ENCODE data around the gene PPP1CA. TPM values are rescaled to one million over a fixed set of nuclear protein-coding genes. Genes with fewer than 3 reads are reported as not detected.

Gene PPP1CA
- total and polyA plus RNA-seq, 4 donors, result 62.4 to 92.9 (median 75.9) TPM

DNA sequence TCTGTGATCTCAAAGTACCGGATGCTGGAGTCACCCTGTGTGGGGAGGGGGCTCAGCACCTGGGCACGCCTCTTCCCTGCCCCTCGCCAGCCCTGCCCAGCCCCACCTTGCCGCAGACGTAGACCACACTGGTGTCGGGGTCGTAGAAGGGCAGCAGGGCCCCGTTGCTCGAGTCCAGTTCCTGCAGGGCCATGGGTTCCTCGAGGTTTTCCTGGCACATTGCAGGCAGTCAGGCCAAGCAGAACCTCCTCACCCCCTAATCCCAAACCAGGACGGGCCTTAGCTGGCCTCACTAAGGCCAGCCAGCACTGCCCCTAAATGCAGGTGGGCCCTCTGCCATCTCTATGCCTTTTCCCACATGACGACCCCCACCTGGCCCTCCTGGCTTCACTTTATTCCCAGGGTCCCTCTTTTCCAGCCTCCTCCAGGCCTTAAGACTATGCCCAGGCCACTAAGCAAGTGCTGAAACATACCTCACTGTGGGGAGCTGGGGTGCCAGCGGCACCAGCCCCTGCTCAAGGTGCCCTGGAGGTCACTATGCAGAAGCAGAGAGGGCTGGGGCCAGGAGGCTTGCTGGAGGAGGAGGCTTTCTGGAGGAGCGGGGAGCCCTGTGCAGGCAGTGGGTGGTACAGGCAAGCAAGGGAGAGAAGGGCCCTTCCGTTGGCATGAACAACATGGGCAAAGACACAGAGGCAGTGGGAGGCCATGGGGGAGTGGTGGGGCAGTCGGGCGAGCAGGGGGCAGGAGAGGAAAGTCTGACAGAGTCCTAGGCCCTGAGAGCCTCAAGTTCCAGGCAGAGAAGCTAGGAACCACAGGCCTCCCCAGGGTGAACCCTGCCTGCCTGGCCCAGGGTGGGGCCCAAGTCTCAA, 38.8 kb upstream of the PPP1CA start:
- H3K36me3 ChIP-seq (ENCODE audit: control insufficient read depth in 4 of 4, insufficient read depth in 3 of 4, low read depth in 1 of 4, low read length in 3 of 4), result peaks cover 0 to 14% (median 0%) of the 10 kb centered on the region in 4 donors
- DNase-seq (ENCODE audit: low spot score), result no peak

DNA sequence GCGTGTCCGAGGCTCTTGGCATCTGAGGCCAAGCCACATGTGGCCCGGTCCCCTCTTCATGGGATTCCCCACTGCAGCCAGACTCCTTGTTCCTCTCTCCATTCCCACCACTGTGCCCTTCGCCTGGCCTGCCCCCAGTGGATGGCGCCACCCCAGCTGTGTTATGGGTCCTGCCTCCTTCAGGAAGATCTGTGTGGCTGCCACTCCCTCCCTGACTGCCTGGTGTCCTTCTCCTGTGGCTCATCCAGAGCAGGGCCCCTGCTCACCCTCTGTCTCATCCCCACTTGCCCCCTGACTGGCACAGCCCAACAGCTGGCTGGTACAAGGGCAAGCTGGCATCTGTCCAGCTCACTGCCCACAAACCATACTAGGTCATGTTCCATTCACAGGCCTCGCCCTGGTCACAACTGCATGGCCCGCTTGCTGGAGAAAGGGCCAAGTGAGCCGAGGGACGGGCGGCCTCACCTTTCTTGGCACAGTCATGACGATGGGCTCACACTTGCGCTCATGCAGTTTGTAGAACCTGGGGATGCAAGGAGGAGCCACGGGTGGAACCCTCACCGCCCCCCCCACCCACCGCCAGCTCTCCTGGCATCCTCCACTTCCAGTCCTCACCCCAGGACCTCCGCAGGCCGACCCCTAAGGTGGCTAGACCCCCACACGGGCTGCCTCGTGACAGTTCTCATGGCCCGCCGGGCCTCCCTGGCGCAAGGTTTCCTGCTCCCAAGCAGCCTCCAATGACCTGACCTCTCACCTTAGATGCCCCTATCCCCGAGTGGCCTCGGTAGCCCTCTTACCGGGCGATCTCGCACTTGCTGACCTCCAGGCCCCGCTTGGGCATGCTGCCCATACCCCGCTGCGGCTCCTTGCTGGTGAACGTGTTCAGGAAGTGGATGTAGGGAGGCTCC, 37.9 kb upstream of the PPP1CA start:
- DNase-seq (ENCODE audit: low spot score), result no peak
- Histone ChIP-seq H3K27me3 (ENCODE audit: control insufficient read depth in 4 of 4, insufficient read depth in 4 of 4, low read length in 3 of 4) (no peaks in the 10 kb centered on the region), H3K9me3 (ENCODE audit: control insufficient read depth in 4 of 4, low read length in 3 of 4) (no peaks in the 10 kb centered on the region), H3K36me3 (ENCODE audit: control insufficient read depth in 4 of 4, insufficient read depth in 3 of 4, low read depth in 1 of 4, low read length in 3 of 4) (peaks cover 0 to 17% (median 0%) of the 10 kb centered on the region in 4 donors), H3K4me1 (ENCODE audit: control insufficient read depth in 4 of 4, insufficient read depth in 4 of 4, low read length in 3 of 4) (peaks cover 4 to 21% (median 13%) of the 10 kb centered on the region in 4 donors), H3K4me3 (ENCODE audit: low read depth in 1 of 3, low read length in 3 of 3) (no peak overlapping the region), H3K27ac (ENCODE audit: low read depth in 1 of 2, low read length in 2 of 2) (peak overlapping the region in 1 of 2 donors; percentile 9), H3K9ac (ENCODE audit: low read depth in 1 of 2, low read length in 2 of 2) (no peak overlapping the region)
- 68% methylated on average over 31 of the region's 31 CpGs for WGBS
- TF ChIP-seq YY1 (IDR thresholded peaks at IDR 0.05), result no peak
- TF ChIP-seq JUND (IDR thresholded peaks at IDR 0.05), result no peak
- TF ChIP-seq RAD21 (IDR thresholded peaks at IDR 0.05), result no peak
- no peak for TF ChIP-seq FOXA1 (IDR thresholded peaks at IDR 0.05)
- TF ChIP-seq FOXA2 (IDR thresholded peaks at IDR 0.05), result no peak
- peak in 1 of 2 donors; percentile 20 for TF ChIP-seq RXRA (IDR thresholded peaks at IDR 0.05)
- no peak for TF ChIP-seq SP1 (IDR thresholded peaks at IDR 0.05)

More for the DNA sequence above, 38.8 kb upstream of the PPP1CA start:
- 85% methylated on average over 17 of the region's 17 CpGs for WGBS
- H3K4me1 ChIP-seq (ENCODE audit: control insufficient read depth in 4 of 4, insufficient read depth in 4 of 4, low read length in 3 of 4), result peaks cover 4 to 21% (median 13%) of the 10 kb centered on the region in 4 donors
- no peaks in the 10 kb centered on the region for H3K9me3 ChIP-seq (ENCODE audit: control insufficient read depth in 4 of 4, low read length in 3 of 4)
- no peak overlapping the region for H3K27ac ChIP-seq (ENCODE audit: low read depth in 1 of 2, low read length in 2 of 2)
- no peak for TF ChIP-seq HNF4A (conservative IDR thresholded peaks at IDR 0.05)
- no peak for TF ChIP-seq HNF4G (IDR thresholded peaks at IDR 0.05)
- no peak overlapping the region for H3K9ac ChIP-seq (ENCODE audit: low read depth in 1 of 2, low read length in 2 of 2)
- H3K4me3 ChIP-seq (ENCODE audit: low read depth in 1 of 3, low read length in 3 of 3), result no peak overlapping the region
- no peaks in the 10 kb centered on the region for H3K27me3 ChIP-seq (ENCODE audit: control insufficient read depth in 4 of 4, insufficient read depth in 4 of 4, low read length in 3 of 4)

DNA sequence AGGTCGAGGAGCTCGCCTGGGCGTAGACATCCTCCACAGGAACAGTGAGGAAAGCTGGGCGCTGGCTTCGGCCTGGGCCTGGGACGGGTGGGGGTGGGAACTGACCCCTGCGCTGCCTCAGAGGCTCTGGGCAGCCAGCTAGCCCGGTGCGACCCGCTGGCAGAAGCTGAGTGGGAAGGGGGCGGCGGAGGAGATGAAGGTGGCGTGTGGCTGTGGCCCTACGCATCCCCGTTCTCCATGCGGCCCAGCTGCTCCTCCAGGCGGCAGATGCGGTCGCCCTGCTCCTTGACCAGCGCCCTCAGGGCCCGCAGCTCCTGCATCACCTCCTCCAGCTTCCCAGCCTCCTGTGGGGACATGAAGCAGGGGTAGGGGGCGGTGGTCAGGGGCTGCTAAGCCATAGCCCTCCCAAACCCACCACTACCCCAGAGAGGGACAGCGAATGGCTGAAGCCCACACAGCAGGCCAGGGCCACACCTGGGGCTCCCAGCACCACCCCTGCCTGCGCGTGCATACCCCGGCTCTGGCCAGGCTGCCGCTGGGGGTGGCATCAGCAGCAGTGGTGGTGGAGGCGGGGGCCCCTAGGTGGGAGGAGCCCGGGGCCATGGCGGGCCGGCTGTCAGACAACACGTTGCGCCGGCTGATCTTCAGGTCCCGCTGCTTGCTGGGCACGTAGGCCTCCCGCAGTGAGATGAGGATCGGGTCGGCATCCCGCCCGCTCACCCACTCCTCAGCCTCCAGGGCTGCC, 36.7 kb upstream of the PPP1CA start:
- no peak for DNase-seq (ENCODE audit: low spot score)
- no peak for TF ChIP-seq EGR1 (IDR thresholded peaks at IDR 0.05; ENCODE audit: low read depth in 2 of 2)
- TF ChIP-seq TAF1 (conservative IDR thresholded peaks at IDR 0.05), result no peak
- no peak for TF ChIP-seq RXRA (IDR thresholded peaks at IDR 0.05)
- no peak for TF ChIP-seq JUND (IDR thresholded peaks at IDR 0.05)
- TF ChIP-seq, protein P1, sequence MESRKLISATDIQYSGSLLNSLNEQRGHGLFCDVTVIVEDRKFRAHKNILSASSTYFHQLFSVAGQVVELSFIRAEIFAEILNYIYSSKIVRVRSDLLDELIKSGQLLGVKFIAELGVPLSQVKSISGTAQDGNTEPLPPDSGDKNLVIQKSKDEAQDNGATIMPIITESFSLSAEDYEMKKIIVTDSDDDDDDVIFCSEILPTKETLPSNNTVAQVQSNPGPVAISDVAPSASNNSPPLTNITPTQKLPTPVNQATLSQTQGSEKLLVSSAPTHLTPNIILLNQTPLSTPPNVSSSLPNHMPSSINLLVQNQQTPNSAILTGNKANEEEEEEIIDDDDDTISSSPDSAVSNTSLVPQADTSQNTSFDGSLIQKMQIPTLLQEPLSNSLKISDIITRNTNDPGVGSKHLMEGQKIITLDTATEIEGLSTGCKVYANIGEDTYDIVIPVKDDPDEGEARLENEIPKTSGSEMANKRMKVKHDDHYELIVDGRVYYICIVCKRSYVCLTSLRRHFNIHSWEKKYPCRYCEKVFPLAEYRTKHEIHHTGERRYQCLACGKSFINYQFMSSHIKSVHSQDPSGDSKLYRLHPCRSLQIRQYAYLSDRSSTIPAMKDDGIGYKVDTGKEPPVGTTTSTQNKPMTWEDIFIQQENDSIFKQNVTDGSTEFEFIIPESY (IDR thresholded peaks at IDR 0.05), result no peak
- no peak for TF ChIP-seq YY1 (IDR thresholded peaks at IDR 0.05)
- TF ChIP-seq GABPA (IDR thresholded peaks at IDR 0.05 in 1 of 2, conservative IDR thresholded peaks at IDR 0.05 in 1 of 2), result no peak
- no peak for TF ChIP-seq FOXA2 (IDR thresholded peaks at IDR 0.05)
- TF ChIP-seq, protein P2, sequence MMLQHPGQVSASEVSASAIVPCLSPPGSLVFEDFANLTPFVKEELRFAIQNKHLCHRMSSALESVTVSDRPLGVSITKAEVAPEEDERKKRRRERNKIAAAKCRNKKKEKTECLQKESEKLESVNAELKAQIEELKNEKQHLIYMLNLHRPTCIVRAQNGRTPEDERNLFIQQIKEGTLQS (IDR thresholded peaks at IDR 0.05), result no peak
- TF ChIP-seq, protein P3, sequence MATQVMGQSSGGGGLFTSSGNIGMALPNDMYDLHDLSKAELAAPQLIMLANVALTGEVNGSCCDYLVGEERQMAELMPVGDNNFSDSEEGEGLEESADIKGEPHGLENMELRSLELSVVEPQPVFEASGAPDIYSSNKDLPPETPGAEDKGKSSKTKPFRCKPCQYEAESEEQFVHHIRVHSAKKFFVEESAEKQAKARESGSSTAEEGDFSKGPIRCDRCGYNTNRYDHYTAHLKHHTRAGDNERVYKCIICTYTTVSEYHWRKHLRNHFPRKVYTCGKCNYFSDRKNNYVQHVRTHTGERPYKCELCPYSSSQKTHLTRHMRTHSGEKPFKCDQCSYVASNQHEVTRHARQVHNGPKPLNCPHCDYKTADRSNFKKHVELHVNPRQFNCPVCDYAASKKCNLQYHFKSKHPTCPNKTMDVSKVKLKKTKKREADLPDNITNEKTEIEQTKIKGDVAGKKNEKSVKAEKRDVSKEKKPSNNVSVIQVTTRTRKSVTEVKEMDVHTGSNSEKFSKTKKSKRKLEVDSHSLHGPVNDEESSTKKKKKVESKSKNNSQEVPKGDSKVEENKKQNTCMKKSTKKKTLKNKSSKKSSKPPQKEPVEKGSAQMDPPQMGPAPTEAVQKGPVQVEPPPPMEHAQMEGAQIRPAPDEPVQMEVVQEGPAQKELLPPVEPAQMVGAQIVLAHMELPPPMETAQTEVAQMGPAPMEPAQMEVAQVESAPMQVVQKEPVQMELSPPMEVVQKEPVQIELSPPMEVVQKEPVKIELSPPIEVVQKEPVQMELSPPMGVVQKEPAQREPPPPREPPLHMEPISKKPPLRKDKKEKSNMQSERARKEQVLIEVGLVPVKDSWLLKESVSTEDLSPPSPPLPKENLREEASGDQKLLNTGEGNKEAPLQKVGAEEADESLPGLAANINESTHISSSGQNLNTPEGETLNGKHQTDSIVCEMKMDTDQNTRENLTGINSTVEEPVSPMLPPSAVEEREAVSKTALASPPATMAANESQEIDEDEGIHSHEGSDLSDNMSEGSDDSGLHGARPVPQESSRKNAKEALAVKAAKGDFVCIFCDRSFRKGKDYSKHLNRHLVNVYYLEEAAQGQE (IDR thresholded peaks at IDR 0.05), result no peak
- TF ChIP-seq, protein P4, sequence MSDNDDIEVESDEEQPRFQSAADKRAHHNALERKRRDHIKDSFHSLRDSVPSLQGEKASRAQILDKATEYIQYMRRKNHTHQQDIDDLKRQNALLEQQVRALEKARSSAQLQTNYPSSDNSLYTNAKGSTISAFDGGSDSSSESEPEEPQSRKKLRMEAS (IDR thresholded peaks at IDR 0.05), result no peak
- TF ChIP-seq SP1 (IDR thresholded peaks at IDR 0.05), result no peak
- no peak for TF ChIP-seq HNF4G (IDR thresholded peaks at IDR 0.05)
- no peak for TF ChIP-seq NR2F2 (IDR thresholded peaks at IDR 0.05)
- H3K9ac ChIP-seq (ENCODE audit: low read depth in 1 of 2, low read length in 2 of 2), result no peak overlapping the region
- WGBS, result 89% methylated on average over 41 of the region's 41 CpGs
- H3K4me3 ChIP-seq (ENCODE audit: low read depth in 1 of 3, low read length in 3 of 3), result peak overlapping the region in 1 of 3 donors; percentile 17
- peaks cover 4 to 20% (median 11%) of the 10 kb centered on the region in 4 donors for H3K4me1 ChIP-seq (ENCODE audit: control insufficient read depth in 4 of 4, insufficient read depth in 4 of 4, low read length in 3 of 4)
- H3K36me3 ChIP-seq (ENCODE audit: control insufficient read depth in 4 of 4, insufficient read depth in 3 of 4, low read depth in 1 of 4, low read length in 3 of 4), result peaks cover 0 to 30% (median 6%) of the 10 kb centered on the region in 4 donors
- no peaks in the 10 kb centered on the region for H3K27me3 ChIP-seq (ENCODE audit: control insufficient read depth in 4 of 4, insufficient read depth in 4 of 4, low read length in 3 of 4)
- H3K9me3 ChIP-seq (ENCODE audit: control insufficient read depth in 4 of 4, low read length in 3 of 4), result no peaks in the 10 kb centered on the region
- H3K27ac ChIP-seq (ENCODE audit: low read depth in 1 of 2, low read length in 2 of 2), result peak overlapping the region in 1 of 2 donors; percentile 59

Data from liver (tissue), 9 donors.